Neural progenitor cell (in vitro differentiated cells): ENCODE results near the gene SALL3. TPM values are rescaled to one million over a fixed set of nuclear protein-coding genes. Genes with fewer than 3 reads are reported as not detected.

Experiments
- DNase-seq: peaks from one replicate; pipeline ENCODE4 v3.0.0-alpha.2; 2016; ENCODE audit warnings: low spot score
- H2AFZ ChIP-seq: fragments of 200-600 bp; sonication (generic); replicated peaks from 2 replicates; pipeline ENCODE4 v1.6.1; 2016; ENCODE audit warnings: antibody characterized with exemption
- H3F3A ChIP-seq: fragments of 200-600 bp; sonication (generic); 2 replicates; pipeline ENCODE4 v1.6.1; 2016; ENCODE audit warnings: antibody characterized with exemption, low read depth
- H3K27ac ChIP-seq: fragments of 200-600 bp; sonication (generic); 2 replicates; pipeline ENCODE4 v1.5.1; 2016; ENCODE audit warnings: mild to moderate bottlenecking
- H3K27me3 ChIP-seq: fragments of 200-600 bp; sonication (generic); 2 replicates; pipeline ENCODE4 v1.6.1; 2016; ENCODE audit warnings: mild to moderate bottlenecking, moderate library complexity
- H3K36me3 ChIP-seq: fragments of 200-600 bp; sonication (generic); 2 replicates; pipeline ENCODE4 v1.5.1; 2016
- H3K4me1 ChIP-seq: fragments of 200-600 bp; sonication (generic); 2 replicates; pipeline ENCODE4 v1.6.1; 2016; ENCODE audit warnings: mixed run types
- H3K4me2 ChIP-seq: fragments of 200-600 bp; sonication (generic); 2 replicates; pipeline ENCODE4 v1.6.1; 2016
- H3K4me3 ChIP-seq: fragments of 200-600 bp; sonication (generic); 2 replicates; pipeline ENCODE4 v1.5.1; 2016
- H3K79me2 ChIP-seq: fragments of 200-600 bp; sonication (generic); 2 replicates; pipeline ENCODE4 v1.6.1; 2016; ENCODE audit warnings: low read depth
- H3K9ac ChIP-seq: fragments of 200-600 bp; sonication (generic); 2 replicates; pipeline ENCODE4 v1.6.1; 2016
- H3K9me3 ChIP-seq: fragments of 200-600 bp; sonication (generic); 2 replicates; pipeline ENCODE4 v1.5.1; 2016; ENCODE audit warnings: low read depth
- H4K20me1 ChIP-seq: fragments of 200-600 bp; sonication (generic); 2 replicates; pipeline ENCODE4 v1.6.1; 2016; ENCODE audit warnings: low read depth
- H3K27ac Mint-ChIP-seq: 3 replicates; pipeline ENCODE4 v1.8.0; 2021; ENCODE audit warnings: mixed read lengths
- H3K27me3 Mint-ChIP-seq: 2 replicates; pipeline ENCODE4 v1.8.0; 2022; ENCODE audit warnings: low read depth, mild to moderate bottlenecking, inconsistent platforms, moderate library complexity, mixed read lengths; ENCODE audit not compliant: insufficient read depth
- H3K36me3 Mint-ChIP-seq: 3 replicates; pipeline ENCODE4 v1.8.0; 2021; ENCODE audit warnings: mixed read lengths
- H3K4me1 Mint-ChIP-seq: 3 replicates; pipeline ENCODE4 v1.8.0; 2021; ENCODE audit warnings: mixed read lengths
- H3K4me3 Mint-ChIP-seq: 3 replicates; pipeline ENCODE4 v1.8.0; 2021; ENCODE audit warnings: mild to moderate bottlenecking, moderate library complexity, mixed read lengths
- H3K9me3 Mint-ChIP-seq: 3 replicates; pipeline ENCODE4 v1.8.0; 2020; ENCODE audit warnings: mixed read lengths
- CTCF ChIP-seq: fragments of 200-600 bp; sonication (generic); IDR thresholded peaks from 2 replicates; pipeline ENCODE4 v1.5.1; 2017; ENCODE audit warnings: antibody characterized with exemption, mild to moderate bottlenecking
- EZH2 ChIP-seq: fragments of 200-600 bp; sonication (generic); IDR thresholded peaks from 2 replicates; pipeline ENCODE4 v1.6.1; 2017; ENCODE audit warnings: antibody characterized with exemption, mild to moderate bottlenecking, moderate library complexity
- EZH2phosphoT487 ChIP-seq: fragments of 200-600 bp; sonication (generic); IDR thresholded peaks from 2 replicates; pipeline ENCODE4 v1.6.1; 2017; ENCODE audit warnings: antibody characterized with exemption
- total RNA-seq: library from RNA; depleted of rRNA; stranded (reverse); fragments of >200 nt; gene quantifications from 2 replicates; pipeline ENCODE4 v1.2.3, GENCODE V29; 2015; ENCODE audit warnings: low replicate concordance

Gene SALL3
- total RNA-seq, 1 donor from 2014 or later: 27.7 TPM

DNA sequence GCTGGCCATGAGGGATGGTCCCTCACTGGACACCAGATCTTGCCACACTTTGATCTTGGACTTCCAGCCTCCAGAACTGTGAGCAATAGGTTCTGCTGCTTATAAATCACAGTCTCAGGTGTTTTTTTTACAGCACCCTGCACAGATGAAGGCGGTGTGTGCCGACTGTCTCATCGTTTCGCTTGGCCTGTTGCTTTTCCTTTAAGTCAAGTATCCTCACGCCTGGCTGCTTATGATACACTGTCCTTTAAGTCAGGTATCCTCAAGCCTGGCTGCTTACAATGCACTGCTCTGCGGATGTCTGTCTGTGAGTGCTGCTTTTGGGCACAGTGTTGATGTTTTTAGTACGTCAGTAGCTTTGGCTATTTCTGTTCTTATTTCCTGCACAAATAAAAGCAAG lies 40.3 kb downstream of the SALL3 start:
- H3F3A ChIP-seq: no peaks in the 10 kb centered on the region
- no peak for TF ChIP-seq EZH2
- no peak for TF ChIP-seq EZH2phosphoT487
- no peak for TF ChIP-seq CTCF

DNA sequence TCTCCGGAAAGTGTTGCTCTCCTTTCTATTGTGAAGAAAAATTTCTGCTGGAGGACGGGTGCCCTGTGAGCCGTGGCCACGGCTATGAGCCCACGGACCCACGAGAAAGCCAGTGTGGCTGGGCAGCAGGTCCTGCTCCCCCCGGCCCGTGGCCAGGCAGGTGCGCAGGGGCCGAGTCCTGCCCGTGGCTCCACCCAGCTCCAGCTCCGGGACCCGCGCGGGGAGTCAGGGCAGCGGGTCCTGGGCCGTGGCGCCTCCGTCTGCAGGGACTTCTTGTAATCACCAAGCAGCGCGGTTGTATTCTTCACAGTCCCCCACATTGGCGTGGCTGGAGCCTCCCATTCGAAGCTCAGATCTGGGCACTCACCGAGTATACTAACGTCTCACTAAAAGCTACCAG lies 43.0 kb downstream of the SALL3 start:
- no peak overlapping the region for H3K27ac Mint-ChIP-seq
- H3K9ac ChIP-seq: no peak overlapping the region

More for the DNA sequence above, 40.3 kb downstream of the SALL3 start:
- Mint-ChIP-seq H3K36me3 (no peaks in the 10 kb centered on the region), H3K4me3 (no peak overlapping the region), H3K27me3 (peaks cover 3% of the 10 kb centered on the region), H3K27ac (peak overlapping the region; percentile 33), H3K4me1 (no peaks in the 10 kb centered on the region), H3K9me3 (peaks cover 4% of the 10 kb centered on the region)
- H4K20me1 ChIP-seq: no peaks in the 10 kb centered on the region
- no peaks in the 10 kb centered on the region for H3K4me1 ChIP-seq
- H3K79me2 ChIP-seq: no peaks in the 10 kb centered on the region
- no peaks in the 10 kb centered on the region for H3K27me3 ChIP-seq
- DNase-seq: no peak
- no peak overlapping the region for H3K4me2 ChIP-seq
- H3K4me3 ChIP-seq: no peak overlapping the region
- no peaks in the 10 kb centered on the region for H3K9me3 ChIP-seq
- no peaks in the 10 kb centered on the region for H3K36me3 ChIP-seq
- no peak overlapping the region for H2AFZ ChIP-seq
- no peak overlapping the region for H3K27ac ChIP-seq
- H3K9ac ChIP-seq: no peak overlapping the region

DNA sequence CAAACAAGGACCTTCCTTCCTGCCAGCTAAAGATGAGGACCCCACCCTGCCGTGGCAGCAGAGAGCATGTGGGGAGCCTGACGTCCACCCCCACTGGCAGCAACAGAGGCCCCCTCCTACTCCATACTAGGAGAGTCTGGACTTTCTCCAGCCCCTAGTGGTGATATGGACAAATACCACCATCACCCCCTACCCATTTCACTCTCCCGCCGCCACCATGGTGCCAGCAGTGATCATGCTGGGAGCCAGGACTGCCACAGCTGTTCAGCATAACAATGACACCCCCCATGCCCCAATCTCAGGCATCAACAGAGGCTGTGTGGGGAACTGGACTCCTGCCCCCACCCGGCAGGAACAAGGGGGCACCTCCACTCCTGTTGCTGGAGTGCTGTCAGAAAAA lies 46.9 kb downstream of the SALL3 start:
- H3K4me3 ChIP-seq: no peak overlapping the region
- Mint-ChIP-seq H3K4me1 (no peaks in the 10 kb centered on the region), H3K4me3 (no peak overlapping the region), H3K36me3 (no peaks in the 10 kb centered on the region), H3K9me3 (peaks cover 8% of the 10 kb centered on the region), H3K27me3 (peaks cover 2% of the 10 kb centered on the region), H3K27ac (no peak overlapping the region)
- H3K36me3 ChIP-seq: no peaks in the 10 kb centered on the region
- H4K20me1 ChIP-seq: no peaks in the 10 kb centered on the region
- no peaks in the 10 kb centered on the region for H3K79me2 ChIP-seq
- peaks cover 11% of the 10 kb centered on the region for H3K4me1 ChIP-seq
- peak; percentile 45 for TF ChIP-seq CTCF
- no peak for TF ChIP-seq EZH2
- no peaks in the 10 kb centered on the region for H3K27me3 ChIP-seq
- peak; percentile 45 for DNase-seq
- H3K9me3 ChIP-seq: no peaks in the 10 kb centered on the region
- peaks cover 10% of the 10 kb centered on the region for H3F3A ChIP-seq
- H3K9ac ChIP-seq: no peak overlapping the region
- peak overlapping the region; percentile 27 for H3K4me2 ChIP-seq
- H2AFZ ChIP-seq: peak overlapping the region; percentile 69
- no peak overlapping the region for H3K27ac ChIP-seq

More for the DNA sequence above, 43.0 kb downstream of the SALL3 start:
- Mint-ChIP-seq H3K27me3 (peaks cover 3% of the 10 kb centered on the region), H3K4me3 (no peak overlapping the region), H3K36me3 (no peaks in the 10 kb centered on the region), H3K4me1 (no peaks in the 10 kb centered on the region), H3K9me3 (peaks cover 6% of the 10 kb centered on the region)
- Histone ChIP-seq H3F3A (peaks cover 10% of the 10 kb centered on the region), H3K4me1 (peaks cover 11% of the 10 kb centered on the region), H3K79me2 (no peaks in the 10 kb centered on the region), H3K4me2 (no peak overlapping the region), H3K4me3 (no peak overlapping the region), H3K27ac (no peak overlapping the region), H2AFZ (no peak overlapping the region), H3K9me3 (no peaks in the 10 kb centered on the region), H3K27me3 (no peaks in the 10 kb centered on the region), H4K20me1 (no peaks in the 10 kb centered on the region), H3K36me3 (no peaks in the 10 kb centered on the region)
- no peak for DNase-seq
- TF ChIP-seq CTCF (no peak), EZH2phosphoT487 (no peak), EZH2 (no peak)
